HCT116 (cell line): Measurements from ENCODE around the gene POLRMT. TPM values are rescaled to one million over a fixed set of nuclear protein-coding genes. Genes with fewer than 3 reads are reported as not detected.

ENCODE experiments used
- ATAC-seq: fragments of 200-7000 bp; cut with Tn5 transposase; 2 replicates; pipeline ENCODE4 v1.9.1; 2020; ENCODE audit warnings: mild to moderate bottlenecking, moderate library complexity
- BruUV-seq: library from RNA; stranded (reverse); fragments of 400-500 nt; replicated peaks from 2 replicates; lab custom pipeline; 2021; lab: Mats Ljungman, UMichigan
- CTCF ChIA-PET: fragments of 300-600 bp; sonication (Branson Sonifier 250); formaldehyde crosslinking; loops from one replicate; lab custom pipeline; 2021; ENCODE audit warnings: antibody characterized with exemption; lab: Charles Lee
- POLR2A ChIA-PET: fragments of 300-600, 350-600 bp; sonication (Branson Sonifier 250); formaldehyde crosslinking; loops from one replicate; lab custom pipeline; 2021; ENCODE audit warnings: antibody characterized with exemption; lab: Charles Lee
- RAD21 ChIA-PET, 2 experiments: fragments of 300-600 bp; sonication (Branson Sonifier 250); formaldehyde crosslinking; loops; one replicate each; lab custom pipeline; 2023; ENCODE audit warnings: low total read pairs in 2 of 2; ENCODE audit not compliant: uncharacterized antibody in 2 of 2, unreplicated experiment in 2 of 2, low non-redundant PET in 1 of 2; lab: Charles Lee
- DNase-seq: peaks from one replicate; pipeline ENCODE4 v3.0.0-alpha.2; 2010; ENCODE audit warnings: low read depth, low spot score
- H2AFZ ChIP-seq: fragments of 200-600 bp; shearing (Covaris generic), sonication (generic); 2 replicates; pipeline ENCODE4 v1.6.1; 2017; ENCODE audit warnings: low read depth, mixed run types, mixed read lengths, antibody characterized with exemption, low read length; ENCODE audit not compliant: poor library complexity, severe bottlenecking
- H3K27ac ChIP-seq: 2 replicates; pipeline ENCODE4 v1.5.1; 2012; ENCODE audit warnings: low read depth, low read length
- H3K27me3 ChIP-seq: fragments of 200-600 bp; sonication (generic); 2 replicates; pipeline ENCODE4 v1.6.1; 2016; ENCODE audit warnings: mixed run types, low read length, mixed read lengths; ENCODE audit not compliant: insufficient read depth
- H3K36me3 ChIP-seq, 2 experiments: fragments of 200-500 bp in 1 of 2; fragments of 200-600 bp in 1 of 2; sonication (Bioruptor generic) in 1 of 2; sonication (generic) in 1 of 2; 2 replicates each; pipeline versions ENCODE4 v1.5.1 to v1.6.1; 2014 to 2016; ENCODE audit warnings: low read length in 2 of 2, inconsistent platforms in 1 of 2, mixed read lengths in 1 of 2, mixed run types in 1 of 2; ENCODE audit not compliant: insufficient read depth in 2 of 2, control insufficient read depth in 1 of 2
- H3K4me1 ChIP-seq, 2 experiments: fragments of 200-600 bp in 1 of 2; sonication (generic) in 1 of 2; 2 replicates each; pipeline versions ENCODE4 v1.5.1 to v1.6.1; 2012 to 2017; ENCODE audit warnings: low read length in 2 of 2, inconsistent platforms in 1 of 2, mild to moderate bottlenecking in 1 of 2, mixed read lengths in 1 of 2, mixed run types in 1 of 2, moderate library complexity in 1 of 2; ENCODE audit not compliant: insufficient read depth in 2 of 2, control insufficient read depth in 1 of 2
- H3K4me2 ChIP-seq: fragments of 200-600 bp; sonication (generic); 2 replicates; pipeline ENCODE4 v1.6.1; 2017; ENCODE audit warnings: mixed run types, low read length, mixed read lengths
- H3K4me3 ChIP-seq, 2 experiments: fragments of 200-600 bp in 1 of 2; sonication (generic) in 1 of 2; replicated peaks in 1 of 2; 2 replicates each; pipeline ENCODE4 v1.5.1; 2011 to 2016; ENCODE audit warnings: low read length in 2 of 2, control low read depth in 1 of 2, low read depth in 1 of 2, mild to moderate bottlenecking in 1 of 2, mixed read lengths in 1 of 2, mixed run types in 1 of 2
- H3K79me2 ChIP-seq: fragments of 200-600 bp; sonication (generic); 2 replicates; pipeline ENCODE4 v1.6.1; 2017; ENCODE audit warnings: mild to moderate bottlenecking, mixed run types, low read length, moderate library complexity, mixed read lengths; ENCODE audit not compliant: insufficient read depth
- H3K9ac ChIP-seq: fragments of 200-600 bp; sonication (generic); 2 replicates; pipeline ENCODE4 v1.6.1; 2016; ENCODE audit warnings: low read length, mixed read lengths
- H3K9me2 ChIP-seq: fragments of 200-600 bp; sonication (generic), shearing (Covaris generic); 2 replicates; pipeline ENCODE4 v1.6.1; 2017; ENCODE audit warnings: mixed run types, mild to moderate bottlenecking, moderate library complexity; ENCODE audit not compliant: insufficient read depth
- H3K9me3 ChIP-seq, 2 experiments: fragments of 200-500 bp in 1 of 2; fragments of 200-600 bp in 1 of 2; sonication (Bioruptor generic) in 1 of 2; sonication (generic) in 1 of 2; 2 replicates each; pipeline ENCODE4 v1.6.1; 2014 to 2017; ENCODE audit warnings: low read length in 2 of 2, mixed read lengths in 2 of 2, inconsistent platforms in 1 of 2, low read depth in 1 of 2, mild to moderate bottlenecking in 1 of 2, mixed run types in 1 of 2, moderate library complexity in 1 of 2; ENCODE audit not compliant: control insufficient read depth in 1 of 2, insufficient read depth in 1 of 2
- H4K20me1 ChIP-seq: fragments of 200-600 bp; sonication (generic), shearing (Covaris generic); 2 replicates; pipeline ENCODE4 v1.6.1; 2017; ENCODE audit warnings: mixed run types, mild to moderate bottlenecking, moderate library complexity; ENCODE audit not compliant: insufficient read depth
- REST ChIP-seq: IDR thresholded peaks from 2 replicates; pipeline ENCODE4 v1.6.1; 2012; ENCODE audit warnings: low read depth
- YY1 ChIP-seq: IDR thresholded peaks from 2 replicates; pipeline ENCODE4 v1.6.1; 2011; ENCODE audit warnings: low read length, low read depth, moderate library complexity, mild to moderate bottlenecking; ENCODE audit not compliant: insufficient replicate concordance; ENCODE audit errors: extremely low read depth
- ZFX ChIP-seq: fragments of 450-650 bp; IDR thresholded peaks from 2 replicates; pipeline ENCODE4 v1.6.1; 2017
- ZNF274 ChIP-seq: fragments of 200-500 bp; sonication (Bioruptor generic); IDR thresholded peaks from 2 replicates; pipeline ENCODE4 v1.6.1; 2014; ENCODE audit warnings: mild to moderate bottlenecking, low read depth, low read length, inconsistent platforms
- intact Hi-C: fragments of 100-400 bp; cut with micrococcal nuclease; formaldehyde crosslinking; loops from 2 replicates; pipeline ENCODE4 v1.10.0; 2022
- total RNA-seq: library from RNA; stranded (reverse); gene quantifications from one replicate; pipeline ENCODE4 v1.2.1, GENCODE V29; 2021; ENCODE audit not compliant: unreplicated experiment

The POLRMT gene
- total RNA-seq, 1 experiment from 2014 or later: 138 TPM

DNA sequence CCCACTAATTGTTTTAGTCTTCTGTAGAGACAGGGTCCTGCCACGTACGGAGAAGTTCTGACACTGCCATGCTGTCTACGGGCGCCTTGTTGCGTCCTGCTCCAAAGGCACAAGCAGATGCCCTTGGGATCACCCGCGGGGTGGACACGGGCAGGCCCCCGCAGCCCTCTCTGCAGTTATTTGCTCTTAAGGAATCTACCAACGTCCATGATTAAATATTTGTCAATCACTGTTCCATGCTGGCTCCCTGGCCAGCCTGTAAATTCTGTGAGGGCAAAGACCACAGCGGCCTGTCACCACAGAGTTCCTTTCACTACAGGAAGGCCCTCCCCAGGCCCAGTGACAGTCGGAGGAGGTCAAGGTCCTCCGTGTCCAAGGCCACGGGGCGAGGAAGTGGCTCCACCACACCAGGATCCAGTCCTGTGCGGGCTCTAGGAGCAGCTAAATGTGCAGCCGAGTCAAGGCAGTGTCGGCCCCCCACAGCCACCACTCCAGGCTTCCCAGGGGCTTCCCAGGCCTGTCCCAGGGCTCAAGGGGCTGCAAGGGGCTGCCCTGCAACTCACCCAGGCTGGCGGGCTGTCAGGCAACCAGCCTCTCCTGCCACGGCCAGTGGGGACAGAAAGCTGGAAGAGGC lies 27.6 kb upstream of the POLRMT start:
- no TSS peak for BruUV-seq
- ATAC-seq: no peak
- no peak for DNase-seq
- Histone ChIP-seq H3K4me1 (peaks cover 18 to 35% of the 10 kb centered on the region in 2 experiments), H3K27me3 (no peaks in the 10 kb centered on the region), H3K9me3 (no peaks in the 10 kb centered on the region), H3K79me2 (peaks cover 70% of the 10 kb centered on the region), H3K27ac (peak overlapping the region; percentile 99), H4K20me1 (peaks cover 5% of the 10 kb centered on the region; the same call in 1 of the 2 replicates), H2AFZ (no peak overlapping the region), H3K4me3 (peak overlapping the region; percentile 64 to 96), H3K36me3 (peaks cover 3 to 21% of the 10 kb centered on the region in 2 experiments; a peak in 2 of 4 replicates), H3K9me2 (no peaks in the 10 kb centered on the region), H3K4me2 (peak overlapping the region; percentile 99), H3K9ac (peak overlapping the region; percentile 98)
- RAD21 ChIA-PET: no interaction called here
- TF ChIP-seq YY1 (no peak), ZNF274 (no peak), ZFX (no peak), REST (no peak)
- CTCF ChIA-PET: no interaction called here
- POLR2A ChIA-PET: no interaction called here
- intact Hi-C loops: no loop called here
